Neural cell (in vitro differentiated cells): ENCODE results near the gene TELO2. TPM values are rescaled to one million over a fixed set of nuclear protein-coding genes. Genes with fewer than 3 reads are reported as not detected.

Experiments
- H2AFZ ChIP-seq: fragments of 200-600, 300-800 bp; sonication (generic), shearing (Covaris generic); 2 replicates; pipeline ENCODE4 v1.6.0; 2014; ENCODE audit warnings: low read depth, mild to moderate bottlenecking, antibody characterized with exemption, low read length, moderate library complexity
- H3F3A ChIP-seq: fragments of 200-600 bp; shearing (Covaris generic); 2 replicates; pipeline ENCODE4 v1.6.1; 2016; ENCODE audit warnings: mild to moderate bottlenecking, moderate library complexity, mixed read lengths, antibody characterized with exemption, low read length; ENCODE audit not compliant: insufficient read depth, poor library complexity, severe bottlenecking
- H3K27ac ChIP-seq: fragments of 200-600, 300-800 bp; sonication (generic), shearing (Covaris generic); 2 replicates; pipeline ENCODE4 v1.5.1; 2014; ENCODE audit warnings: mild to moderate bottlenecking, low read length, moderate library complexity
- H3K27me3 ChIP-seq: fragments of 300-800, 200-600 bp; sonication (generic), shearing (Covaris generic); 2 replicates; pipeline ENCODE4 v1.6.0; 2014; ENCODE audit warnings: mild to moderate bottlenecking, low read depth, low read length, moderate library complexity; ENCODE audit not compliant: insufficient read depth
- H3K36me3 ChIP-seq: fragments of 300-800, 200-600 bp; sonication (generic), shearing (Covaris generic); 2 replicates; pipeline ENCODE4 v1.5.1; 2014; ENCODE audit warnings: mild to moderate bottlenecking, antibody characterized with exemption, low read length, moderate library complexity; ENCODE audit not compliant: insufficient read depth
- H3K4me2 ChIP-seq: fragments of 300-800, 200-600 bp; sonication (generic), shearing (Covaris generic); 2 replicates; pipeline ENCODE4 v1.6.0; 2014; ENCODE audit warnings: mild to moderate bottlenecking, low read length
- H3K4me3 ChIP-seq: fragments of 300-800, 200-600 bp; sonication (generic), shearing (Covaris generic); 2 replicates; pipeline ENCODE4 v1.5.1; 2014; ENCODE audit warnings: mild to moderate bottlenecking, low read length, moderate library complexity
- H3K79me2 ChIP-seq: fragments of 200-600 bp; shearing (Covaris generic); replicated peaks from 2 replicates; pipeline ENCODE4 v1.6.0; 2014; ENCODE audit warnings: mild to moderate bottlenecking, low read length, moderate library complexity; ENCODE audit not compliant: insufficient read depth
- H3K9ac ChIP-seq: fragments of 300-800, 200-600 bp; sonication (generic), shearing (Covaris generic); 2 replicates; pipeline ENCODE4 v1.6.1; 2016; ENCODE audit warnings: mild to moderate bottlenecking, low read length, mixed read lengths
- H3K9me2 ChIP-seq: fragments of 200-600 bp; shearing (Covaris generic); 2 replicates; pipeline ENCODE4 v1.6.1; 2016; ENCODE audit warnings: mild to moderate bottlenecking, low read length, mixed read lengths; ENCODE audit not compliant: insufficient read depth
- H3K9me3 ChIP-seq: fragments of 200-600, 300-800 bp; sonication (generic), shearing (Covaris generic); 2 replicates; pipeline ENCODE4 v1.6.1; 2016; ENCODE audit warnings: mild to moderate bottlenecking, mixed run types, low read length, moderate library complexity, mixed read lengths
- H4K20me1 ChIP-seq: fragments of 200-600 bp; shearing (Covaris generic); 2 replicates; pipeline ENCODE4 v1.6.1; 2016; ENCODE audit warnings: mild to moderate bottlenecking, mixed run types; ENCODE audit not compliant: insufficient read depth
- CTCF ChIP-seq: fragments of 450-650 bp; IDR thresholded peaks from 2 replicates; pipeline ENCODE4 v1.5.1; 2014; ENCODE audit warnings: antibody characterized with exemption, mild to moderate bottlenecking, moderate library complexity; ENCODE audit not compliant: poor library complexity, severe bottlenecking
- MXI1 ChIP-seq: fragments of 450-650 bp; conservative IDR thresholded peaks from 2 replicates; pipeline ENCODE4 v1.6.1; 2014; ENCODE audit warnings: antibody characterized with exemption, mild to moderate bottlenecking; ENCODE audit not compliant: poor library complexity, severe bottlenecking
- POLR2AphosphoS5 ChIP-seq: IDR thresholded peaks from 2 replicates; pipeline ENCODE4 v1.6.1; 2012
- RAD21 ChIP-seq: fragments of 450-650 bp; conservative IDR thresholded peaks from 2 replicates; pipeline ENCODE4 v1.6.1; 2014; ENCODE audit warnings: antibody characterized with exemption, mild to moderate bottlenecking, moderate library complexity
- REST ChIP-seq: IDR thresholded peaks from 2 replicates; pipeline ENCODE4 v1.6.1; 2012; ENCODE audit warnings: borderline replicate concordance
- SMC3 ChIP-seq: fragments of 450-650 bp; conservative IDR thresholded peaks from 2 replicates; pipeline ENCODE4 v1.6.1; 2014; ENCODE audit warnings: antibody characterized with exemption, mild to moderate bottlenecking, moderate library complexity; ENCODE audit not compliant: poor library complexity
- TAF1 ChIP-seq: IDR thresholded peaks from 2 replicates; pipeline ENCODE4 v1.6.1; 2012; ENCODE audit warnings: low read depth
- polyA plus RNA-seq: library from polyadenylated mRNA; depleted of rRNA; stranded (reverse); fragments of >200 nt; gene quantifications from 2 replicates; pipeline ENCODE4 v1.2.3, GENCODE V29; 2014

The TELO2 gene
- polyA plus RNA-seq, 1 donor from 2014 or later, result 50.4 TPM

GRCh38 chr16:1559446-1559975, 66.4 kb downstream of the TELO2 start:
- Histone ChIP-seq H3K9me3 (no peaks in the 10 kb centered on the region), H3K9me2 (no peaks in the 10 kb centered on the region), H3K79me2 (no peaks in the 10 kb centered on the region), H2AFZ (no peak overlapping the region), H3K4me2 (no peak overlapping the region), H3K27me3 (no peaks in the 10 kb centered on the region), H3K27ac (no peak overlapping the region), H3K4me3 (no peak overlapping the region), H3K9ac (no peak overlapping the region), H3K36me3 (peaks cover 5% of the 10 kb centered on the region), H4K20me1 (no peaks in the 10 kb centered on the region), H3F3A (no peaks in the 10 kb centered on the region)
- TF ChIP-seq REST, result no peak
- no peak for TF ChIP-seq CTCF
- TF ChIP-seq POLR2AphosphoS5, result no peak
- TF ChIP-seq RAD21, result no peak
- no peak for TF ChIP-seq SMC3
- TF ChIP-seq MXI1, result no peak
- TF ChIP-seq TAF1, result no peak

Other genes with a start within 250 kb of the TELO2 start
- gene TPSD1, start 237.3 kb upstream of the TELO2 start, polyA plus RNA-seq, result not detected in 2 replicates
- 111 and 126 TPM in 2 replicates for gene UBE2I, start 183.7 kb upstream of the TELO2 start, polyA plus RNA-seq
- gene BAIAP3, start 159.7 kb upstream of the TELO2 start, polyA plus RNA-seq, result 65.2 and 93.7 TPM in 2 replicates
- 102 and 106 TPM in 2 replicates for gene TSR3, start 141.5 kb upstream of the TELO2 start, polyA plus RNA-seq
- 74.2 and 90.5 TPM in 2 replicates for gene GNPTG, start 141.4 kb upstream of the TELO2 start, polyA plus RNA-seq
- 11.9 and 13.0 TPM in 2 replicates for gene UNKL, start 78.7 kb upstream of the TELO2 start, polyA plus RNA-seq
- 37.3 and 41.0 TPM in 2 replicates for gene UQCC4, start 72.6 kb upstream of the TELO2 start, polyA plus RNA-seq
- not detected in 2 replicates for gene PERCC1, start 62.3 kb upstream of the TELO2 start, polyA plus RNA-seq
- 3.1 and 3.3 TPM in 2 replicates for gene CCDC154, start 48.8 kb upstream of the TELO2 start, polyA plus RNA-seq
- gene CLCN7, start 18.3 kb upstream of the TELO2 start, polyA plus RNA-seq, result 40.9 and 53.2 TPM in 2 replicates
- gene PTX4, start 4.4 kb upstream of the TELO2 start, polyA plus RNA-seq, result not detected in 2 replicates
- not detected in 2 replicates for gene TMEM204, start 40.3 kb downstream of the TELO2 start, polyA plus RNA-seq
- gene IFT140, start 118.7 kb downstream of the TELO2 start, polyA plus RNA-seq, result 28.1 and 38.9 TPM in 2 replicates
- gene CRAMP1, start 119.0 kb downstream of the TELO2 start, polyA plus RNA-seq, result 11.1 and 11.9 TPM in 2 replicates
- 44.9 and 61.4 TPM in 2 replicates for gene JPT2, start 184.9 kb downstream of the TELO2 start, polyA plus RNA-seq
- 51.0 and 68.7 TPM in 2 replicates for gene MAPK8IP3, start 212.8 kb downstream of the TELO2 start, polyA plus RNA-seq